Omental fat pad (tissue), 4 donors: ENCODE results near the gene MPRIP. TPM values are rescaled to one million over a fixed set of nuclear protein-coding genes. Genes with fewer than 3 reads are reported as not detected.

Experiments
- ATAC-seq: fragments of 150-250 bp; one replicate; pipeline ENCODE4 v1.9.1; 2016; ENCODE audit warnings: mild to moderate bottlenecking, moderate library complexity; ENCODE audit not compliant: low FRiP score
- DNase-seq: peaks from one replicate; pipeline ENCODE4 v3.0.0-alpha.2; 2019; ENCODE audit warnings: low spot score
- total RNA-seq, 4 donors: library from RNA; depleted of rRNA; stranded (reverse); fragments of >200 nt; gene quantifications; one replicate each; pipeline ENCODE4 v1.1.0, GENCODE V29; 2016
- TF ChIP-seq, protein P1 (sequence below), 3 donors: fragments of 450-650 bp; IDR thresholded peaks; one replicate each; pipeline ENCODE4 v1.5.1; 2016 to 2017; ENCODE audit warnings: antibody characterized with exemption in 3 of 3, mild to moderate bottlenecking in 3 of 3, moderate library complexity in 2 of 3

The MPRIP gene
- total RNA-seq, 4 donors from 2014 or later, result 68.6 to 196 (median 125) TPM

DNA sequence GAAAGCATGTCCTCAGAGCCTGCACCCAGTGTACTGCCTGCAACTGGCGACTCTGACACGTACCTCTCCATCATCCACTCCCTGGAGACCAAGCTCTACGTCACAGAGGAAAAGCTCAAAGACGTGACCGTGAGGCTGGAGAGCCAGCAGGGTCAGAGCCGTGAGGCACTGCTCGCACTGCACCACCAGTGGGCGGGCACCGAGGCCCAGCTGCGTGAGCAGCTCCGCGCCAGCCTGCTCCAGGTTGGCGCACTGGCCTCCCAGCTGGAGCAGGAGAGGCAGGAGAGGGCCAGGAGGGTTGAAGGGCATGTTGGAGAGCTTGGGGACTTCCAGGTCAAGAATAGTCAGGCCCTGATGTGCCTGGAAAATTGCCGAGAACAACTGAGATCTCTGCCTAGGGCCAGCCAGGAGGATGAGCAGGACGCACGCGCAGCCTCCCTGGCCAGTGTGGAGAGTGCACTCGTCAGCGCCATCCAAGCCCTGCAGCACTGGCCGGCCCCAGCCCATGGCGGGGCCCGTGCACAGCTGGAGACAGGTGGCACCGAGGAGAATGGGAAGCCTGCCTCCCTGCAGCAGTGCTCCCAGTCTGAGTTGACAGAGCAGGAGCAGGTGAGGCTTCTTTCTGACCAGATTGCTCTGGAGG, 123.5 kb downstream of the MPRIP start:
- ATAC-seq, result no peak
- DNase-seq, result no peak
- TF ChIP-seq, protein P1, sequence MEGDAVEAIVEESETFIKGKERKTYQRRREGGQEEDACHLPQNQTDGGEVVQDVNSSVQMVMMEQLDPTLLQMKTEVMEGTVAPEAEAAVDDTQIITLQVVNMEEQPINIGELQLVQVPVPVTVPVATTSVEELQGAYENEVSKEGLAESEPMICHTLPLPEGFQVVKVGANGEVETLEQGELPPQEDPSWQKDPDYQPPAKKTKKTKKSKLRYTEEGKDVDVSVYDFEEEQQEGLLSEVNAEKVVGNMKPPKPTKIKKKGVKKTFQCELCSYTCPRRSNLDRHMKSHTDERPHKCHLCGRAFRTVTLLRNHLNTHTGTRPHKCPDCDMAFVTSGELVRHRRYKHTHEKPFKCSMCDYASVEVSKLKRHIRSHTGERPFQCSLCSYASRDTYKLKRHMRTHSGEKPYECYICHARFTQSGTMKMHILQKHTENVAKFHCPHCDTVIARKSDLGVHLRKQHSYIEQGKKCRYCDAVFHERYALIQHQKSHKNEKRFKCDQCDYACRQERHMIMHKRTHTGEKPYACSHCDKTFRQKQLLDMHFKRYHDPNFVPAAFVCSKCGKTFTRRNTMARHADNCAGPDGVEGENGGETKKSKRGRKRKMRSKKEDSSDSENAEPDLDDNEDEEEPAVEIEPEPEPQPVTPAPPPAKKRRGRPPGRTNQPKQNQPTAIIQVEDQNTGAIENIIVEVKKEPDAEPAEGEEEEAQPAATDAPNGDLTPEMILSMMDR (IDR thresholded peaks at IDR 0.05), result no peak

DNA sequence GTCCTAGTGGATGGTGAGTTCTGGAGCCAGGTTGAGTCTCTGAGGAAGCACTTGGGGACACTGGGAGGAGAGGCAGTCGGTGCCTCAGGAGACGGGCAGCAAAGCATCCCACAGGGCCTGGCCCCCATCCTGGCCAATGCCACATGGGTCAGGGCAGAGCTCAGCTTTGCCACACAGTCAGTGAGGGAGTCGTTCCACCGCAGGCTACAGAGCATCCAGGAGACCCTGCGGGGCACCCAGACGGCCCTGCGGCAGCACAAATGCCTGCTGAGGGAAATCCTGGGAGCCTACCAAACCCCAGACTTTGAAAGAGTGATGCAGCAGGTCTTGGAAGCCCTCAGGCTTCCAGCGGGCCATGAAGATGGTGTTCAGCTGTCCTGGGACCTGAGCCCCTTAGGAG, 124.2 kb downstream of the MPRIP start:
- DNase-seq (no peak), ATAC-seq (no peak)
- TF ChIP-seq, protein P1 (IDR thresholded peaks at IDR 0.05), result no peak

DNA sequence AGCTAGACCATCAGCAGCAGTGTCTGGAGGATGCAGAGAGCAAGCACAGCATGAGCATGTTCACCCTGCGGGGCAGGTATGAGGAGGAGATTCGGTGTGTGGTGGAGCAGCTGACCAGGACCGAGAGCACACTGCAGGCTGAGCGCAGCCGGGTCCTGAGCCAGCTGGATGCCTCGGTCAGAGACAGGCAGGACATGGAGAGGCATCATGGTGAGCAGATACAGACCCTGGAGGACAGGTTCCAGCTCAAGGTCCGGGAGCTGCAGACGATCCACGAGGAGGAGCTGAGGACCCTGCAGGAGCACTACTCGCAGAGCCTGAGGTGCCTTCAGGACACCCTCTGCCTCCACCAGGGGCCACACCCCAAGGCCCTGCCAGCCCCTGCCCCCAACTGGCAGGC, 125.1 kb downstream of the MPRIP start:
- DNase-seq, result no peak
- no peak for ATAC-seq
- TF ChIP-seq, protein P1 (IDR thresholded peaks at IDR 0.05), result no peak

DNA sequence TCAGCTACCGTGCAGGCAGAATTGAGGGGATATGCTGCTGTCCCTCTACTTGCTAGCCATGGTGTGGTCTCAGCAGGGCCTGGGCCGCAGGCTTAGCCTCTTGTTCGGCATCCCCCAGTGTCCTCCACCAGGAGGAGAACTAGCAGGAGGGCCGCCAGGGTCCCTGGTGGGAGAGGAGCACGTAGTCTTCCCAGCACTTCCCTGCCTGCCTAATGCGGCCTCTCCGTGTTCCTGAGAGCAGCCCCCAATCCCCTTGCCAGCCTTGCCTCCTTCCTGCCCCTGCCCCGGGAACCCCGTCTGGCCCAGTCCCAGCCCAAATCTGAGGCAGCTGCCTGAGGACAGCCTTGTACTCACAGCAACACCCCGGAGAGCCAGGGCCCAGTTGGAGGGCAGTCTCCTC, 125.7 kb downstream of the MPRIP start:
- DNase-seq (no peak), ATAC-seq (no peak)
- TF ChIP-seq, protein P1 (IDR thresholded peaks at IDR 0.05), result no peak

DNA sequence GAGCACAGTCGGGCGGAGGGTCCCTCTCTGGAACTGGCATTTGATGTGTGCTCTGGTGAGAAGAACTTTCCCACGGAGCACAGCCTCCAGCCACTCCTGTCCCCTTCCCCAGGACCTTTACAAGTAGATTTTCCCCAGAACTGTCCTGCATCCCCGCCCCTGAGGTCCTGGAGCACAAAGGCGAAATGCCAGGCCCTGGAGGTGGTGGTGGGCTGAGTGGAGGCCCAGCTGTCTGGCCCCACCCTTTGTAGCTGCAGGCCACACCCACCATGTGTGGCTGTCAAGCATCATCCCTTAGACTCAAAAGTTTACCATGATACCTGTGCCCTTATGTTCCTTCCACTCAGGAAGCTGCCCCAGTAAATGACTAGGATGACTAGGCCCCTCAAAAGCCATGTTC, 126.1 kb downstream of the MPRIP start:
- no peak for ATAC-seq
- TF ChIP-seq, protein P1 (IDR thresholded peaks at IDR 0.05), result no peak
- DNase-seq, result no peak

DNA sequence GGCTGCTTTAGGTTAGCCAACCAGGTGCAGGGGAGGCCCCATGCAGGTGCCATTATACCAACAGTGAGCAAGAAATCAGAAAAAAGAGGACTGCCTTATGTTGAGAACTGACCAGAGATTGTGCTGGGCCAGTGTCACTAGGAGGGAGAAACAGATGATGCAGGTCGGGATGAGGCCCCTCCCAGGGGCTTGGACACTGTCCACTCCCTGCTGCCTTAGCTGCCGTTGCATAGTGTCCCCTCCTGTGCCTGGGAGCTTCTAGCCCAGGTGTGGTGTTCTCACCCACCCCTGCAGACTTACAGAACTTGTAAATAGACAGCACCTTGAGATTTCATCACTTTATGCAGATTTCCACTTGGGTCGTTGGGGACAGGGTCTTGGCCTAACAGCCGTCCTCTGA, 127.1 kb downstream of the MPRIP start:
- no peak for ATAC-seq
- TF ChIP-seq, protein P1 (IDR thresholded peaks at IDR 0.05), result no peak
- no peak for DNase-seq

DNA sequence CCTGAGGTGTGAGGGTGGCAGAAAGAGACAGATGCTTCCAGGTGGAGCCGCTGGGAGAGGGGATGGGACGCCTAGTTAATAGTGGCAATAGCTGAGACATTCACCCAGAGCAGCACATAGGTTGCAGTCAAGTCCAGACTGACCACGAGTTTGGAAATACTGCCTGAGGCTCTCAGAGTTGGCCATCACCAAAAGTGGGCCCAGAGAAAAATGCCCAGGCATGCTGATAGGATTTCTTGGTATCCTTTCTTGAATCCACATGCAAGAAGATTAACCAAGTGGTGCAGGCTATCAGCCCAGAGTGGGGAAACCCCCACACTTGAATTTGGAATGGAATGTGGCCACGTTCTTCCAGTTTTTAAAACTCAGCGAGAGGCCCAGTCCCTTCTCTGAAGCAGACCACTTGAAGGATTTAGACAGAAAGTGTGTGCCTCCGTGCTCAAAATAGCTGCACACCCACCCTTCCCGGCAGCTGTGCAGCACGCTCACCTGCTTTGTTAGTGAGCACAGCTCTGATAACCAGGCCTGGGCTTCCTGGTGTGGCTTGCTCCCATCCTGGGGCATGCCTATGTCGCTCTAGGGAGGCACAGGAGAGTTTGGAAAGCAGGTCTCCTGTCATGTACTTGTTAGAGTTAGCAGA, 128.2 kb downstream of the MPRIP start:
- TF ChIP-seq, protein P1 (IDR thresholded peaks at IDR 0.05), result no peak
- DNase-seq (no peak), ATAC-seq (no peak)
